GM19238 (cell line): Measurements from ENCODE around the gene CADM2.
"Not testable (repeated sequence)": the region's sequence is repeated elsewhere in the genome, so short reads cannot be mapped to it uniquely, and the experiment has no call there.

Experiments used
- DNase-seq: peaks from one replicate; pipeline ENCODE4 v3.0.0; 2011; ENCODE audit warnings: low spot score; ENCODE audit not compliant: insufficient read length

Gene CADM2

GRCh38 chr3:85660451-85660850 lies 701.7 kb downstream of the CADM2 start:
- no peak for DNase-seq

- DNase-seq = no peak
These were observed 703.7 kb downstream of the CADM2 start for GRCh38 chr3:85662462-85662861.

GRCh38 chr3:85667744-85668143 lies 709.0 kb downstream of the CADM2 start:
- no peak for DNase-seq

GRCh38 chr3:85670634-85671205 lies 711.9 kb downstream of the CADM2 start:
- no peak for DNase-seq

- DNase-seq = no peak
These were observed 714.0 kb downstream of the CADM2 start for GRCh38 chr3:85672761-85673160.

GRCh38 chr3:85678713-85679112 lies 719.9 kb downstream of the CADM2 start:
- DNase-seq = no peak

- DNase-seq = no peak
These were observed 723.1 kb downstream of the CADM2 start for GRCh38 chr3:85681906-85682305.

- no peak for DNase-seq
These were observed 732.4 kb downstream of the CADM2 start for GRCh38 chr3:85691196-85691595.

- DNase-seq = no peak
These were observed 738.4 kb downstream of the CADM2 start for GRCh38 chr3:85697156-85697555.

- DNase-seq = no peak
These were observed 747.3 kb downstream of the CADM2 start for GRCh38 chr3:85706130-85706529.

GRCh38 chr3:85708325-85708724 lies 749.5 kb downstream of the CADM2 start:
- not testable (repeated sequence) for DNase-seq

- DNase-seq = no peak
These were observed 750.6 kb downstream of the CADM2 start for GRCh38 chr3:85709346-85709892.

GRCh38 chr3:85710490-85710889 lies 751.7 kb downstream of the CADM2 start:
- no peak for DNase-seq

- no peak for DNase-seq
These were observed 762.8 kb downstream of the CADM2 start for GRCh38 chr3:85721409-85722145.

- no peak for DNase-seq
These were observed 767.0 kb downstream of the CADM2 start for GRCh38 chr3:85725809-85726208.

- no peak for DNase-seq
These were observed 767.5 kb downstream of the CADM2 start for GRCh38 chr3:85726241-85726640.

- no peak for DNase-seq
These were observed 779.1 kb downstream of the CADM2 start for GRCh38 chr3:85737846-85738245.

- DNase-seq = no peak
These were observed 781.8 kb downstream of the CADM2 start for GRCh38 chr3:85740561-85740960.

GRCh38 chr3:85758442-85758841 lies 799.7 kb downstream of the CADM2 start:
- no peak for DNase-seq

GRCh38 chr3:85760342-85760741 lies 801.6 kb downstream of the CADM2 start:
- DNase-seq = no peak

GRCh38 chr3:85780806-85781205 lies 822.0 kb downstream of the CADM2 start:
- DNase-seq = no peak

GRCh38 chr3:85781806-85782205 lies 823.0 kb downstream of the CADM2 start:
- no peak for DNase-seq

- no peak for DNase-seq
These were observed 824.5 kb downstream of the CADM2 start for GRCh38 chr3:85783291-85783690.
